HepG2 (cell line): ENCODE measurements around the gene CCDC85C. TPM values are rescaled to one million over a fixed set of nuclear protein-coding genes. Genes with fewer than 3 reads are reported as not detected.

ENCODE experiments used
- ATAC-seq: fragments of 200-7000 bp; cut with Tn5 transposase; 3 replicates; pipeline ENCODE4 v1.9.1; 2020; ENCODE audit warnings: mild to moderate bottlenecking, moderate library complexity
- BruUV-seq: library from RNA; stranded (reverse); fragments of 400-500 nt; replicated peaks from 2 replicates; lab custom pipeline; 2021; lab: Mats Ljungman, UMichigan
- CTCF ChIA-PET: fragments of 300-600 bp; formaldehyde crosslinking; extraction: SDS; loops from one replicate; lab custom pipeline; 2021; ENCODE audit warnings: low total read pairs, inconsistent platforms, low intra/inter-chr PET ratio; lab: Yijun Ruan, JAX
- POLR2A ChIA-PET: fragments of 350-600 bp; sonication (Branson Sonifier 250); formaldehyde crosslinking; loops from one replicate; lab custom pipeline; 2020; ENCODE audit warnings: antibody characterized with exemption, inconsistent platforms; lab: Yijun Ruan, JAX
- DNase-seq: peaks from one replicate; pipeline ENCODE4 v3.0.0-alpha.2; 2015; ENCODE audit warnings: low spot score
- FAIRE-seq: peaks from 3 replicates; lab custom pipeline; 2011; peaks lifted over from hg19 to GRCh38; lab: Jason Lieb, UNC
- H2AFZ ChIP-seq: one replicate; pipeline ENCODE4 v1.6.1; 2011; ENCODE audit warnings: low read length, inconsistent platforms
- H3K27ac ChIP-seq: fragments of 300-600 bp; 3 replicates; pipeline ENCODE4 v1.8.0; 2011; ENCODE audit warnings: mixed run types, mild to moderate bottlenecking, mixed read lengths, low read length, inconsistent platforms; ENCODE audit not compliant: insufficient read depth; ENCODE audit errors: extremely low read length
- H3K27me3 ChIP-seq, 2 experiments: fragments of 200-600 bp in 1 of 2; 2 replicates in 1 of 2; 3 replicates in 1 of 2; pipeline versions ENCODE4 v1.6.0 to v1.8.0; 2011; ENCODE audit warnings: low read length in 2 of 2, mild to moderate bottlenecking in 2 of 2, moderate library complexity in 2 of 2, inconsistent platforms in 1 of 2; ENCODE audit not compliant: insufficient read depth in 2 of 2, control insufficient read depth in 1 of 2
- H3K36me3 ChIP-seq, 2 experiments: fragments of 200-600 bp in 1 of 2; replicated peaks in 1 of 2; 2 replicates in 1 of 2; 3 replicates in 1 of 2; pipeline versions ENCODE4 v1.5.1 to v1.8.0; 2011; ENCODE audit warnings: low read length in 2 of 2, inconsistent platforms in 1 of 2; ENCODE audit not compliant: insufficient read depth in 2 of 2, control insufficient read depth in 1 of 2
- H3K4me1 ChIP-seq: 2 replicates; pipeline ENCODE4 v1.5.1; 2012; ENCODE audit warnings: low read length, inconsistent platforms; ENCODE audit not compliant: insufficient read depth
- H3K4me2 ChIP-seq: 2 replicates; pipeline ENCODE4 v1.6.0; 2011; ENCODE audit warnings: low read depth, low read length, inconsistent platforms
- H3K4me3 ChIP-seq, 3 experiments: fragments of 200-600 bp in 1 of 3; sonication (generic), shearing (Covaris generic) in 1 of 3; replicated peaks in 1 of 3; 2 replicates each; pipeline ENCODE4 v1.5.1; 2011 to 2016; ENCODE audit warnings: low read length in 3 of 3, inconsistent platforms in 2 of 3, low read depth in 2 of 3, mild to moderate bottlenecking in 2 of 3, control low read depth in 1 of 3, mixed read lengths in 1 of 3; ENCODE audit not compliant: insufficient read depth in 1 of 3
- H3K79me2 ChIP-seq: one replicate; pipeline ENCODE4 v1.6.1; 2011; ENCODE audit warnings: low read length, inconsistent platforms; ENCODE audit not compliant: insufficient read depth
- H3K9ac ChIP-seq: 2 replicates; pipeline ENCODE4 v1.6.0; 2011; ENCODE audit warnings: mild to moderate bottlenecking, low read depth, low read length, inconsistent platforms; ENCODE audit not compliant: insufficient read depth
- H3K9me3 ChIP-seq: 2 replicates; pipeline ENCODE4 v1.5.1; 2012; ENCODE audit warnings: mild to moderate bottlenecking, low read length
- H4K20me1 ChIP-seq: 2 replicates; pipeline ENCODE4 v1.6.0; 2011; ENCODE audit warnings: inconsistent platforms, mild to moderate bottlenecking, low read length, moderate library complexity; ENCODE audit not compliant: insufficient read depth
- FOXK2 ChIP-seq: fragments of 450-650 bp; IDR thresholded peaks from 2 replicates; pipeline ENCODE4 v1.6.1; 2016
- KDM5B ChIP-seq: sonication (generic); formaldehyde crosslinking; IDR thresholded peaks from 2 replicates; pipeline ENCODE4 v1.4.0; 2020; ENCODE audit warnings: missing genetic modification reagents, mild to moderate bottlenecking, borderline replicate concordance
- KMT2A ChIP-seq: sonication (generic); formaldehyde crosslinking; IDR thresholded peaks from 2 replicates; pipeline ENCODE4 v1.4.0; 2020; ENCODE audit warnings: missing genetic modification reagents
- MATR3 ChIP-seq: sonication (generic); formaldehyde crosslinking; IDR thresholded peaks from 2 replicates; pipeline ENCODE4 v1.4.0; 2020; ENCODE audit warnings: missing genetic modification reagents
- SIN3A ChIP-seq: IDR thresholded peaks from 2 replicates; pipeline ENCODE4 v1.6.1; 2011; ENCODE audit warnings: low read depth, mild to moderate bottlenecking, control low read depth, low read length, borderline replicate concordance
- SP4 ChIP-seq: sonication (generic); formaldehyde crosslinking; IDR thresholded peaks from 2 replicates; pipeline ENCODE4 v1.8.1; 2023; ENCODE audit warnings: mild to moderate bottlenecking, missing genetic modification reagents
- TBL1XR1 ChIP-seq: fragments of 150-350 bp; IDR thresholded peaks from 2 replicates; pipeline ENCODE4 v1.6.1; 2014; ENCODE audit warnings: borderline replicate concordance, low read length; ENCODE audit not compliant: partially characterized antibody
- TBX2 ChIP-seq: sonication (generic); formaldehyde crosslinking; IDR thresholded peaks from 2 replicates; pipeline ENCODE4 v1.5.0; 2020; ENCODE audit warnings: missing genetic modification reagents, mild to moderate bottlenecking, borderline replicate concordance
- ZFY ChIP-seq: sonication (generic); formaldehyde crosslinking; IDR thresholded peaks from 2 replicates; pipeline ENCODE4 v1.4.0; 2020; ENCODE audit warnings: missing genetic modification reagents
- ZNF235 ChIP-seq: sonication (generic); formaldehyde crosslinking; IDR thresholded peaks from 2 replicates; pipeline ENCODE4 v1.8.1; 2023; ENCODE audit warnings: mild to moderate bottlenecking, missing genetic modification reagents, borderline replicate concordance
- WGBS: methylation state at CpG from one replicate; pipeline ENCODE4 v1.1.6; 2017; ENCODE audit warnings: low lambda C conversion rate; 5-methylcytosine and 5-hydroxymethylcytosine counted together
- in situ Hi-C: cut with HindIII; loops from 2 replicates; pipeline ENCODE4 v1.10.0; 2017; ENCODE audit warnings: low pct_unique_long_range_greater_than_20kb; ENCODE audit not compliant: extremely low pct_ligation_motif_present
- intact Hi-C: fragments of 100-400 bp; cut with micrococcal nuclease; formaldehyde crosslinking; loops from one replicate; pipeline ENCODE4 v1.10.0; 2022; ENCODE audit not compliant: unreplicated experiment
- polyA plus RNA-seq, 8 experiments: library from polyadenylated mRNA; depleted of rRNA in 3 of 8; stranded (reverse) in 7 of 8; unstranded in 1 of 8; fragments of >200 nt; fragmentation: Illumina TruSeq in 4 of 8; extraction: Trizol in 4 of 8; gene quantifications; 2 replicates each; pipeline versions ENCODE4 v1.2.1 to v1.2.3, GENCODE V29; 2011 to 2016; ENCODE audit warnings: low read depth in 4 of 8, missing spikeins in 1 of 8, mixed read lengths in 1 of 8; ENCODE audit not compliant: insufficient read depth in 1 of 8
- total RNA-seq, 5 experiments: library from RNA; depleted of rRNA; stranded (reverse); fragments of >200 nt; fragmentation: Illumina TruSeq; extraction: Trizol; gene quantifications; 2 replicates each; pipeline ENCODE4 v1.2.3, GENCODE V29; 2016; ENCODE audit warnings: low read depth in 1 of 5
- TF ChIP-seq, protein P1 (sequence below): sonication (generic); formaldehyde crosslinking; IDR thresholded peaks from 2 replicates; pipeline ENCODE4 v1.5.1; 2020; ENCODE audit warnings: mild to moderate bottlenecking, missing genetic modification reagents, borderline replicate concordance
- TF ChIP-seq, protein P2 (sequence below): sonication (generic); formaldehyde crosslinking; IDR thresholded peaks from 2 replicates; pipeline ENCODE4 v1.5.1; 2020; ENCODE audit warnings: mild to moderate bottlenecking, missing genetic modification reagents, moderate library complexity

The CCDC85C gene
- total and polyA plus RNA-seq, 2 of the 13 experiments (the other 11 are each of a cell fraction or from before 2014, with no cell fraction given): 18.8 to 43.8 TPM

DNA sequence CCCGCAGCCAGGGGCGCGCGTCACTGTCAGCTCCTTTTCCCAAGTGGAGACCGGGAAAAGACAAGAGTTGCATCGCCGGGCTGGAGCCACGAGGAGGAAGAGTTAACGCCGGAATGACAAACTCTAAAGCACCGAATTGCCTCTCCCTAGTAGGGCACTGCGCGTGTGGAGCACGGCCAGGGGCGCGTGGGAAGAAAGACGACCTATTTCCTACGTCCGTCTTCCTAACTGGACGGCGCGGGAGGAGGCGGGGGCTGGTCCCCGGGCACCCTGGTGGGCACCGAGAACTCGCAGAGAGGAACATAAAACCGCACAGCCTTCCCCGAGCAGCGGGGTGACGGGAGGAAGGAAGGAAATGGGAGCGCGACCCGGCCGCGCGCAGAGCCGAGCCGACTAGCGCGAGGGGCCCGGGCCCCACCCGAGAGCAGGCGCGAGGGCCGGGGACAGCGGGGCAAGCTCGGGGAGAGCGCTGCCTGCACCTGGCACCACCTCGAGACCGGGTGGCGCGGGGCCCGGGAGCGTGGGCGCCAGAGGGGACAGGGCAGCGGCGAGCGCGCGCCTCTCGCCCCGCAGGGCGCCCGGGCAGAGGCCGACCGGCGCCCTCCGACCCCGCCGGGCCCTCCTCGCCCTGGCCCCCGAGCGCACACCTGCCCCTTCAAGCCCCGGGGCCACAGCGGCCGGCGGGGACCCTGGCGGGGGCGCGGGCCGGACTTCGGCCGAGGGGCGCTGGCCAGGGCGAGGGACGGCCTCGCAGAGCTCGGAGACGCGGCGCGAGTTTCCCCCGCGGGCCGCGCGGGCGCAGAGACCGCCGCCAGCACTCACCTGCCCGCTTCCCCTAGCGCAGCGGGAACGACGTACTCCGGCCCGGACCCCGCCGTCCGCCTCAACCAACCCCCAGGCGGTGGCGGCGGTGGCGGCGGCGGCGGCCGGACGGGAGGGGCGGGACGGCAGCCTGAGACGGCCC lies 123.8 kb downstream of the CCDC85C start, which contains the start of gene SETD3:
Gene SETD3, minus strand, starts transcription at position 954 of the 964 bp plus-strand sequence. CDS start 15,054 bp downstream, outside the sequence.
- H4K20me1 ChIP-seq: peaks cover 42% of the 10 kb centered on the region
- H3K4me2 ChIP-seq: peak within 1 kb of the TSS; percentile 83
- H2AFZ ChIP-seq: no peak within 1 kb of the TSS
- H3K36me3 ChIP-seq: no peaks in the 10 kb centered on the region; a peak in 1 of 5 replicates
- ChIA-PET POLR2A (interaction anchor here (0.6 to 1.4 kb wide), 20 partner anchors 10 to 491 kb away, joined by 3 to 14 read pairs (median 4); partner anchors contain the start of genes CCDC85C and CYP46A1), CTCF (no interaction called here)
- peak within 1 kb of the TSS; percentile 92 to 97 (median 93) for H3K4me3 ChIP-seq
- peak within 1 kb of the TSS; percentile 90 for H3K27ac ChIP-seq
- no peaks in the 10 kb centered on the region for H3K9me3 ChIP-seq
- H3K9ac ChIP-seq: peak within 1 kb of the TSS; percentile 93
- DNase-seq: peak; percentile 16
- intact Hi-C loops (loop anchor here (5.0 kb wide), 1 partner anchor 583 kb away; no protein-coding TSS in a partner anchor), in situ Hi-C loops (no loop called here)
- H3K27me3 ChIP-seq: no peaks in the 10 kb centered on the region; a peak in 1 of 5 replicates
- 1% methylated on average over 18 of the region's 122 CpGs for WGBS
- H3K79me2 ChIP-seq: peaks cover 89% of the 10 kb centered on the region
- H3K4me1 ChIP-seq: peaks cover 59% of the 10 kb centered on the region
- no TSS peak for BruUV-seq
- ATAC-seq: no peak
- no peak for FAIRE-seq
- TF ChIP-seq, protein P1, sequence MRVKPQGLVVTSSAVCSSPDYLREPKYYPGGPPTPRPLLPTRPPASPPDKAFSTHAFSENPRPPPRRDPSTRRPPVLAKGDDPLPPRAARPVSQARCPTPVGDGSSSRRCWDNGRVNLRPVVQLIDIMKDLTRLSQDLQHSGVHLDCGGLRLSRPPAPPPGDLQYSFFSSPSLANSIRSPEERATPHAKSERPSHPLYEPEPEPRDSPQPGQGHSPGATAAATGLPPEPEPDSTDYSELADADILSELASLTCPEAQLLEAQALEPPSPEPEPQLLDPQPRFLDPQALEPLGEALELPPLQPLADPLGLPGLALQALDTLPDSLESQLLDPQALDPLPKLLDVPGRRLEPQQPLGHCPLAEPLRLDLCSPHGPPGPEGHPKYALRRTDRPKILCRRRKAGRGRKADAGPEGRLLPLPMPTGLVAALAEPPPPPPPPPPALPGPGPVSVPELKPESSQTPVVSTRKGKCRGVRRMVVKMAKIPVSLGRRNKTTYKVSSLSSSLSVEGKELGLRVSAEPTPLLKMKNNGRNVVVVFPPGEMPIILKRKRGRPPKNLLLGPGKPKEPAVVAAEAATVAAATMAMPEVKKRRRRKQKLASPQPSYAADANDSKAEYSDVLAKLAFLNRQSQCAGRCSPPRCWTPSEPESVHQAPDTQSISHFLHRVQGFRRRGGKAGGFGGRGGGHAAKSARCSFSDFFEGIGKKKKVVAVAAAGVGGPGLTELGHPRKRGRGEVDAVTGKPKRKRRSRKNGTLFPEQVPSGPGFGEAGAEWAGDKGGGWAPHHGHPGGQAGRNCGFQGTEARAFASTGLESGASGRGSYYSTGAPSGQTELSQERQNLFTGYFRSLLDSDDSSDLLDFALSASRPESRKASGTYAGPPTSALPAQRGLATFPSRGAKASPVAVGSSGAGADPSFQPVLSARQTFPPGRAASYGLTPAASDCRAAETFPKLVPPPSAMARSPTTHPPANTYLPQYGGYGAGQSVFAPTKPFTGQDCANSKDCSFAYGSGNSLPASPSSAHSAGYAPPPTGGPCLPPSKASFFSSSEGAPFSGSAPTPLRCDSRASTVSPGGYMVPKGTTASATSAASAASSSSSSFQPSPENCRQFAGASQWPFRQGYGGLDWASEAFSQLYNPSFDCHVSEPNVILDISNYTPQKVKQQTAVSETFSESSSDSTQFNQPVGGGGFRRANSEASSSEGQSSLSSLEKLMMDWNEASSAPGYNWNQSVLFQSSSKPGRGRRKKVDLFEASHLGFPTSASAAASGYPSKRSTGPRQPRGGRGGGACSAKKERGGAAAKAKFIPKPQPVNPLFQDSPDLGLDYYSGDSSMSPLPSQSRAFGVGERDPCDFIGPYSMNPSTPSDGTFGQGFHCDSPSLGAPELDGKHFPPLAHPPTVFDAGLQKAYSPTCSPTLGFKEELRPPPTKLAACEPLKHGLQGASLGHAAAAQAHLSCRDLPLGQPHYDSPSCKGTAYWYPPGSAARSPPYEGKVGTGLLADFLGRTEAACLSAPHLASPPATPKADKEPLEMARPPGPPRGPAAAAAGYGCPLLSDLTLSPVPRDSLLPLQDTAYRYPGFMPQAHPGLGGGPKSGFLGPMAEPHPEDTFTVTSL (CRISPR knock-in tag): no peak
- 0 out of 2 replicates have a peak, but pooled peaks have one; percentile 21 for TF ChIP-seq ZNF235 (CRISPR knock-in tag)
- TF ChIP-seq SP4 (CRISPR knock-in tag): peak; percentile 54; the same call in 1 of the 2 replicates
- no peak for TF ChIP-seq MATR3 (CRISPR knock-in tag)
- TF ChIP-seq TBX2 (CRISPR knock-in tag): 0 out of 2 replicates have a peak, but pooled peaks have one; percentile 3
- TF ChIP-seq ZFY (CRISPR knock-in tag): peak; percentile 73
- no peak for TF ChIP-seq TBL1XR1
- TF ChIP-seq, protein P2, sequence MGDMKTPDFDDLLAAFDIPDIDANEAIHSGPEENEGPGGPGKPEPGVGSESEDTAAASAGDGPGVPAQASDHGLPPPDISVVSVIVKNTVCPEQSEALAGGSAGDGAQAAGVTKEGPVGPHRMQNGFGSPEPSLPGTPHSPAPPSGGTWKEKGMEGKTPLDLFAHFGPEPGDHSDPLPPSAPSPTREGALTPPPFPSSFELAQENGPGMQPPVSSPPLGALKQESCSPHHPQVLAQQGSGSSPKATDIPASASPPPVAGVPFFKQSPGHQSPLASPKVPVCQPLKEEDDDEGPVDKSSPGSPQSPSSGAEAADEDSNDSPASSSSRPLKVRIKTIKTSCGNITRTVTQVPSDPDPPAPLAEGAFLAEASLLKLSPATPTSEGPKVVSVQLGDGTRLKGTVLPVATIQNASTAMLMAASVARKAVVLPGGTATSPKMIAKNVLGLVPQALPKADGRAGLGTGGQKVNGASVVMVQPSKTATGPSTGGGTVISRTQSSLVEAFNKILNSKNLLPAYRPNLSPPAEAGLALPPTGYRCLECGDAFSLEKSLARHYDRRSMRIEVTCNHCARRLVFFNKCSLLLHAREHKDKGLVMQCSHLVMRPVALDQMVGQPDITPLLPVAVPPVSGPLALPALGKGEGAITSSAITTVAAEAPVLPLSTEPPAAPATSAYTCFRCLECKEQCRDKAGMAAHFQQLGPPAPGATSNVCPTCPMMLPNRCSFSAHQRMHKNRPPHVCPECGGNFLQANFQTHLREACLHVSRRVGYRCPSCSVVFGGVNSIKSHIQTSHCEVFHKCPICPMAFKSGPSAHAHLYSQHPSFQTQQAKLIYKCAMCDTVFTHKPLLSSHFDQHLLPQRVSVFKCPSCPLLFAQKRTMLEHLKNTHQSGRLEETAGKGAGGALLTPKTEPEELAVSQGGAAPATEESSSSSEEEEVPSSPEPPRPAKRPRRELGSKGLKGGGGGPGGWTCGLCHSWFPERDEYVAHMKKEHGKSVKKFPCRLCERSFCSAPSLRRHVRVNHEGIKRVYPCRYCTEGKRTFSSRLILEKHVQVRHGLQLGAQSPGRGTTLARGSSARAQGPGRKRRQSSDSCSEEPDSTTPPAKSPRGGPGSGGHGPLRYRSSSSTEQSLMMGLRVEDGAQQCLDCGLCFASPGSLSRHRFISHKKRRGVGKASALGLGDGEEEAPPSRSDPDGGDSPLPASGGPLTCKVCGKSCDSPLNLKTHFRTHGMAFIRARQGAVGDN (CRISPR knock-in tag): peak; percentile 53
- peak; percentile 15; the same call in 1 of the 2 replicates for TF ChIP-seq SIN3A
- TF ChIP-seq KMT2A: peak; percentile 85
- TF ChIP-seq KDM5B (CRISPR knock-in tag): 0 out of 2 replicates have a peak, but pooled peaks have one; percentile 11
- TF ChIP-seq FOXK2: no peak
